HepG2 (cell line): ENCODE results near the gene CPEB3. TPM values are rescaled to one million over a fixed set of nuclear protein-coding genes. Genes with fewer than 3 reads are reported as not detected.

ENCODE experiments used
- ATAC-seq: fragments of 200-7000 bp; cut with Tn5 transposase; 3 replicates; pipeline ENCODE4 v1.9.1; 2020; ENCODE audit warnings: mild to moderate bottlenecking, moderate library complexity
- BruUV-seq: library from RNA; stranded (reverse); fragments of 400-500 nt; replicated peaks from 2 replicates; lab custom pipeline; 2021; lab: Mats Ljungman, UMichigan
- CTCF ChIA-PET: fragments of 300-600 bp; formaldehyde crosslinking; extraction: SDS; loops from one replicate; lab custom pipeline; 2021; ENCODE audit warnings: low total read pairs, inconsistent platforms, low intra/inter-chr PET ratio; lab: Yijun Ruan, JAX
- POLR2A ChIA-PET: fragments of 350-600 bp; sonication (Branson Sonifier 250); formaldehyde crosslinking; loops from one replicate; lab custom pipeline; 2020; ENCODE audit warnings: antibody characterized with exemption, inconsistent platforms; lab: Yijun Ruan, JAX
- DNase-seq: peaks from one replicate; pipeline ENCODE4 v3.0.0-alpha.2; 2015; ENCODE audit warnings: low spot score
- FAIRE-seq: peaks from 3 replicates; lab custom pipeline; 2011; peaks lifted over from hg19 to GRCh38; lab: Jason Lieb, UNC
- H2AFZ ChIP-seq: one replicate; pipeline ENCODE4 v1.6.1; 2011; ENCODE audit warnings: low read length, inconsistent platforms
- H3K27ac ChIP-seq: fragments of 300-600 bp; 3 replicates; pipeline ENCODE4 v1.8.0; 2011; ENCODE audit warnings: mixed run types, mild to moderate bottlenecking, mixed read lengths, low read length, inconsistent platforms; ENCODE audit not compliant: insufficient read depth; ENCODE audit errors: extremely low read length
- H3K27me3 ChIP-seq, 2 experiments: fragments of 200-600 bp in 1 of 2; 2 replicates in 1 of 2; 3 replicates in 1 of 2; pipeline versions ENCODE4 v1.6.0 to v1.8.0; 2011; ENCODE audit warnings: low read length in 2 of 2, mild to moderate bottlenecking in 2 of 2, moderate library complexity in 2 of 2, inconsistent platforms in 1 of 2; ENCODE audit not compliant: insufficient read depth in 2 of 2, control insufficient read depth in 1 of 2
- H3K36me3 ChIP-seq, 2 experiments: fragments of 200-600 bp in 1 of 2; replicated peaks in 1 of 2; 2 replicates in 1 of 2; 3 replicates in 1 of 2; pipeline versions ENCODE4 v1.5.1 to v1.8.0; 2011; ENCODE audit warnings: low read length in 2 of 2, inconsistent platforms in 1 of 2; ENCODE audit not compliant: insufficient read depth in 2 of 2, control insufficient read depth in 1 of 2
- H3K4me1 ChIP-seq: 2 replicates; pipeline ENCODE4 v1.5.1; 2012; ENCODE audit warnings: low read length, inconsistent platforms; ENCODE audit not compliant: insufficient read depth
- H3K4me2 ChIP-seq: 2 replicates; pipeline ENCODE4 v1.6.0; 2011; ENCODE audit warnings: low read depth, low read length, inconsistent platforms
- H3K4me3 ChIP-seq, 3 experiments: fragments of 200-600 bp in 1 of 3; sonication (generic), shearing (Covaris generic) in 1 of 3; replicated peaks in 1 of 3; 2 replicates each; pipeline ENCODE4 v1.5.1; 2011 to 2016; ENCODE audit warnings: low read length in 3 of 3, inconsistent platforms in 2 of 3, low read depth in 2 of 3, mild to moderate bottlenecking in 2 of 3, control low read depth in 1 of 3, mixed read lengths in 1 of 3; ENCODE audit not compliant: insufficient read depth in 1 of 3
- H3K79me2 ChIP-seq: one replicate; pipeline ENCODE4 v1.6.1; 2011; ENCODE audit warnings: low read length, inconsistent platforms; ENCODE audit not compliant: insufficient read depth
- H3K9ac ChIP-seq: 2 replicates; pipeline ENCODE4 v1.6.0; 2011; ENCODE audit warnings: mild to moderate bottlenecking, low read depth, low read length, inconsistent platforms; ENCODE audit not compliant: insufficient read depth
- H3K9me3 ChIP-seq: 2 replicates; pipeline ENCODE4 v1.5.1; 2012; ENCODE audit warnings: mild to moderate bottlenecking, low read length
- H4K20me1 ChIP-seq: 2 replicates; pipeline ENCODE4 v1.6.0; 2011; ENCODE audit warnings: inconsistent platforms, mild to moderate bottlenecking, low read length, moderate library complexity; ENCODE audit not compliant: insufficient read depth
- FOXP1 ChIP-seq, 2 experiments: fragments of 450-650 bp in 1 of 2; IDR thresholded peaks; 2 replicates each; pipeline ENCODE4 v1.6.1; 2017 to 2018; ENCODE audit warnings: antibody characterized with exemption in 1 of 2
- JUN ChIP-seq: sonication (generic); formaldehyde crosslinking; IDR thresholded peaks from 2 replicates; pipeline ENCODE4 v1.4.0; 2020; ENCODE audit warnings: mild to moderate bottlenecking, missing genetic modification reagents
- KLF16 ChIP-seq, 2 experiments: sonication (generic) in 1 of 2; formaldehyde crosslinking in 1 of 2; IDR thresholded peaks; 2 replicates each; pipeline versions ENCODE4 v1.6.1 to v1.8.0; 2016 to 2023; ENCODE audit warnings: missing genetic modification reagents in 2 of 2, missing compliant biosample characterization in 1 of 2
- MEF2D ChIP-seq: sonication (generic); formaldehyde crosslinking; IDR thresholded peaks from 2 replicates; pipeline ENCODE4 v1.5.1; 2020; ENCODE audit warnings: mild to moderate bottlenecking, missing genetic modification reagents
- SKI ChIP-seq: fragments of 450-650 bp; IDR thresholded peaks from one replicate; pipeline ENCODE4 v1.6.1; 2018; ENCODE audit warnings: mild to moderate bottlenecking; ENCODE audit not compliant: partially characterized antibody
- ZNF343 ChIP-seq: sonication (generic); formaldehyde crosslinking; IDR thresholded peaks from 2 replicates; pipeline ENCODE4 v1.4.0; 2020; ENCODE audit warnings: mild to moderate bottlenecking, missing genetic modification reagents
- ZNF790 ChIP-seq: sonication (generic); formaldehyde crosslinking; IDR thresholded peaks from 2 replicates; pipeline ENCODE4 v1.8.0; 2022; ENCODE audit warnings: missing genetic modification reagents, mild to moderate bottlenecking, borderline replicate concordance
- WGBS: methylation state at CpG from one replicate; pipeline ENCODE4 v1.1.6; 2017; ENCODE audit warnings: low lambda C conversion rate; 5-methylcytosine and 5-hydroxymethylcytosine counted together
- in situ Hi-C: cut with HindIII; loops from 2 replicates; pipeline ENCODE4 v1.10.0; 2017; ENCODE audit warnings: low pct_unique_long_range_greater_than_20kb; ENCODE audit not compliant: extremely low pct_ligation_motif_present
- intact Hi-C: fragments of 100-400 bp; cut with micrococcal nuclease; formaldehyde crosslinking; loops from one replicate; pipeline ENCODE4 v1.10.0; 2022; ENCODE audit not compliant: unreplicated experiment
- polyA plus RNA-seq, 8 experiments: library from polyadenylated mRNA; depleted of rRNA in 3 of 8; stranded (reverse) in 7 of 8; unstranded in 1 of 8; fragments of >200 nt; fragmentation: Illumina TruSeq in 4 of 8; extraction: Trizol in 4 of 8; gene quantifications; 2 replicates each; pipeline versions ENCODE4 v1.2.1 to v1.2.3, GENCODE V29; 2011 to 2016; ENCODE audit warnings: low read depth in 4 of 8, missing spikeins in 1 of 8, mixed read lengths in 1 of 8; ENCODE audit not compliant: insufficient read depth in 1 of 8
- total RNA-seq, 5 experiments: library from RNA; depleted of rRNA; stranded (reverse); fragments of >200 nt; fragmentation: Illumina TruSeq; extraction: Trizol; gene quantifications; 2 replicates each; pipeline ENCODE4 v1.2.3, GENCODE V29; 2016; ENCODE audit warnings: low read depth in 1 of 5

The CPEB3 gene
- total and polyA plus RNA-seq, 2 of the 13 experiments (the other 11 are each of a cell fraction or from before 2014, with no cell fraction given): 0.66 to 0.70 TPM

- TF ChIP-seq ZNF790 (CRISPR knock-in tag) (no peak), KLF16 (CRISPR knock-in tag; IDR thresholded peaks at IDR 0.05) (no peak), ZNF343 (CRISPR knock-in tag) (no peak), SKI (no peak)
Measured at GRCh38 chr10:92103376-92104090, 187.3 kb downstream of the CPEB3 start (continued).

- no peak overlapping the region for H3K4me3 ChIP-seq
- ATAC-seq (peak; percentile 51), FAIRE-seq (no peak), DNase-seq (no peak)
- POLR2A ChIA-PET: interaction anchor here (1.4 to 1.8 kb wide), 2 partner anchors 136 to 188 kb away, joined by 3 to 4 read pairs; partner anchors contain the start of genes CPEB3 and MARCHF5
- no TSS peak for BruUV-seq
- TF ChIP-seq FOXP1 (IDR thresholded peaks at IDR 0.05): no peak
- TF ChIP-seq FOXP1 (CRISPR knock-in tag; IDR thresholded peaks at IDR 0.05): 0 out of 2 replicates have a peak, but pooled peaks have one; percentile 24
- no peak for TF ChIP-seq MEF2D
- TF ChIP-seq JUN (CRISPR knock-in tag): no peak
- no peak overlapping the region for H3K4me2 ChIP-seq
- no peaks in the 10 kb centered on the region for H3K27me3 ChIP-seq
- no peak overlapping the region for H3K27ac ChIP-seq
- 70% methylated on average over 4 of the region's 4 CpGs for WGBS
- H3K4me1 ChIP-seq: peaks cover 51% of the 10 kb centered on the region
- intact Hi-C loops: no loop called here
- H2AFZ ChIP-seq: no peak overlapping the region
- in situ Hi-C loops: no loop called here
- CTCF ChIA-PET: no interaction called here
- H3K9ac ChIP-seq: no peak overlapping the region
- H3K36me3 ChIP-seq: no peaks in the 10 kb centered on the region
- H3K9me3 ChIP-seq: no peaks in the 10 kb centered on the region
- H3K79me2 ChIP-seq: no peaks in the 10 kb centered on the region
- no peaks in the 10 kb centered on the region for H4K20me1 ChIP-seq
Measured at GRCh38 chr10:92102601-92103213, 188.2 kb downstream of the CPEB3 start.
